ENCODE measurements around the gene UBE2J2.

DNA sequence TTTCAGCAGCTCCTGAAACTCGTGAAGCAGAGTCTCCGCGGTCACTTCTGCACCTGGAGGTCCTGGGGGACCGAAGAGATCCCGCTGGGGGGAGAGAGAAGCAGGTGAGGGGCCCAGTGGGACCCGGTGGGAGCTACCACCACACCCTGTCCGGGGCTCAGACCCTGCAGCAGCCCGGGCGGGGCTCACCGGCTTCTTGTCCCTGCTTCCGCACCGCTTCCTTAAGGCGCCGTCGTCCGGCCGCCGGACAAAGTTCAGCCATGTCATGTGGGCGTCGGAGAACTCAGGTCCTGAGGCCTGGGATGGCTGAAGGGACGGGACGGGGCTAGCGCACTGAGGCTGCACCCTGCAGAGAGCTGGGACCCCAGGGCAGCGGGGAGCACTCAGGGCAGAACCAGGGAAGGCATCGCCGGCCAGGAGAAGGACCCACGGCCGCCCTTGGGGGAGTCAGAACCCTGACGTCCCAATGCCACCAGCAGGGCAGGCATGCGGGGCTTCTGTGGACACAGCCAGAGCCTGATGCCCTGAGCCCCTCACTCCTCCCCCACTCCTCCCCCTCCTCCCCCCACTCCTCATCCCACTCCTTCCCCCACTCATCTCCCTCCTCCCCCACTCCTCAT, 29.4 kb downstream of the UBE2J2 start:
- TF ChIP-seq, protein P1, sequence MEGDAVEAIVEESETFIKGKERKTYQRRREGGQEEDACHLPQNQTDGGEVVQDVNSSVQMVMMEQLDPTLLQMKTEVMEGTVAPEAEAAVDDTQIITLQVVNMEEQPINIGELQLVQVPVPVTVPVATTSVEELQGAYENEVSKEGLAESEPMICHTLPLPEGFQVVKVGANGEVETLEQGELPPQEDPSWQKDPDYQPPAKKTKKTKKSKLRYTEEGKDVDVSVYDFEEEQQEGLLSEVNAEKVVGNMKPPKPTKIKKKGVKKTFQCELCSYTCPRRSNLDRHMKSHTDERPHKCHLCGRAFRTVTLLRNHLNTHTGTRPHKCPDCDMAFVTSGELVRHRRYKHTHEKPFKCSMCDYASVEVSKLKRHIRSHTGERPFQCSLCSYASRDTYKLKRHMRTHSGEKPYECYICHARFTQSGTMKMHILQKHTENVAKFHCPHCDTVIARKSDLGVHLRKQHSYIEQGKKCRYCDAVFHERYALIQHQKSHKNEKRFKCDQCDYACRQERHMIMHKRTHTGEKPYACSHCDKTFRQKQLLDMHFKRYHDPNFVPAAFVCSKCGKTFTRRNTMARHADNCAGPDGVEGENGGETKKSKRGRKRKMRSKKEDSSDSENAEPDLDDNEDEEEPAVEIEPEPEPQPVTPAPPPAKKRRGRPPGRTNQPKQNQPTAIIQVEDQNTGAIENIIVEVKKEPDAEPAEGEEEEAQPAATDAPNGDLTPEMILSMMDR (IDR thresholded peaks at IDR 0.05), result no peak
- no peak for TF ChIP-seq POLR2A (IDR thresholded peaks at IDR 0.05)

Measured in body of pancreas (tissue), 4 donors.